NCI-H1092 treated with DMSO at 0.1 percent for 48 hours (cell line): ENCODE data around the gene GSC2.

Source experiments
- DNase-seq: peaks from one replicate; lab custom pipeline; 2025; lab: John Stamatoyannopoulos, UW

The GSC2 gene

GRCh38 chr22:19149991-19150390 is at the start of gene GSC2:
Gene GSC2 (minus strand): TSS chr22:19150292. CDS start chr22:19150283, 9 bp downstream.
- DNase-seq = no peak

- no peak for DNase-seq
Observed at GRCh38 chr22:19199479-19199878, 49.4 kb upstream of the GSC2 start.

- no peak for DNase-seq
Observed at GRCh38 chr22:19197997-19198865, 48.1 kb upstream of the GSC2 start.

- no peak for DNase-seq
Observed at GRCh38 chr22:19196841-19197612, 46.9 kb upstream of the GSC2 start.

GRCh38 chr22:19195796-19196731 is 46.0 kb upstream of the GSC2 start:
- no peak for DNase-seq

GRCh38 chr22:19194766-19195536 is 44.9 kb upstream of the GSC2 start:
- no peak for DNase-seq

- DNase-seq = no peak
Observed at GRCh38 chr22:19193879-19194278, 43.8 kb upstream of the GSC2 start.

- no peak for DNase-seq
Observed at GRCh38 chr22:19187716-19188563, 37.8 kb upstream of the GSC2 start.

- DNase-seq = no peak
Observed at GRCh38 chr22:19184276-19184997, 34.3 kb upstream of the GSC2 start.

GRCh38 chr22:19183216-19183615 is 33.1 kb upstream of the GSC2 start:
- no peak for DNase-seq

- no peak for DNase-seq
Observed at GRCh38 chr22:19182472-19183157, 32.5 kb upstream of the GSC2 start.

- no peak for DNase-seq
Observed at GRCh38 chr22:19181786-19182471, 31.8 kb upstream of the GSC2 start.

GRCh38 chr22:19180740-19181410 is 30.8 kb upstream of the GSC2 start:
- no peak for DNase-seq

- no peak for DNase-seq
Observed at GRCh38 chr22:19180234-19180633, 30.1 kb upstream of the GSC2 start.

GRCh38 chr22:19179497-19180048 is 29.5 kb upstream of the GSC2 start:
- peak; percentile 52 for DNase-seq

- peak; percentile 56 for DNase-seq
Observed at GRCh38 chr22:19178657-19179496, 28.8 kb upstream of the GSC2 start, which contains the start of gene SLC25A1. Gene SLC25A1 (minus strand): TSS chr22:19178736. CDS start chr22:19178673, 63 bp downstream.
